ENCODE results near the gene AUTS2. TPM values are rescaled to one million over a fixed set of nuclear protein-coding genes. Genes with fewer than 3 reads are reported as not detected.

Gene AUTS2
- total RNA-seq, 1 experiment from 2014 or later, result 256 TPM

- no peak overlapping the region for H3K27ac ChIP-seq (ENCODE audit: insufficient read length, low read depth, low read length)
- H3K27ac Mint-ChIP-seq, result no peak overlapping the region
- no CpG with 5 or more reads among the region's 8 CpGs for WGBS (ENCODE audit: extremely low coverage, insufficient read length, low lambda C conversion rate)
Observed at GRCh38 chr7:70457883-70458680, 859.8 kb downstream of the AUTS2 start.

More at GRCh38 chr7:70457883-70458680, 859.8 kb downstream of the AUTS2 start:
- H3K79me1 ChIP-seq (ENCODE audit: insufficient read depth, low read depth, low read length, poor library complexity, severe bottlenecking), result no peaks in the 10 kb centered on the region
- no peaks in the 10 kb centered on the region for H3K27me3 Mint-ChIP-seq (ENCODE audit: low read depth)
- no peak overlapping the region for H2AFZ ChIP-seq (ENCODE audit: low read length)
- H3K27me3 ChIP-seq (ENCODE audit: insufficient read depth, low read length), result no peaks in the 10 kb centered on the region
- no peak overlapping the region for H3K18ac ChIP-seq (ENCODE audit: insufficient read length, low read depth, low read length)
- H3K9me3 ChIP-seq (ENCODE audit: control insufficient read depth, low read depth, low read length), result no peaks in the 10 kb centered on the region
- H3K4me3 Mint-ChIP-seq, result no peak overlapping the region; a peak in 1 of 5 replicates
- no peak overlapping the region for H4K5ac ChIP-seq (ENCODE audit: insufficient read length, low read depth, low read length)
- no peak overlapping the region for H3K4me2 ChIP-seq (ENCODE audit: insufficient read depth, insufficient read length, low read length)
- H4K20me1 ChIP-seq (ENCODE audit: control insufficient read depth, insufficient read depth, insufficient read length), result no peaks in the 10 kb centered on the region
- no peak overlapping the region for H3K14ac ChIP-seq (ENCODE audit: insufficient read depth, low read length)
- no peaks in the 10 kb centered on the region for H3K79me2 ChIP-seq (ENCODE audit: insufficient read depth, low read length)
- H3K36me3 Mint-ChIP-seq (ENCODE audit: insufficient read depth in 1 of 3, low read depth in 3 of 3), result no peaks in the 10 kb centered on the region
- DNase-seq, result no peak
- H2AK5ac ChIP-seq (ENCODE audit: insufficient read length, low read length), result no peak overlapping the region
- H3K23me2 ChIP-seq (ENCODE audit: insufficient read length, low read depth, low read length, poor library complexity, severe bottlenecking), result no peaks in the 10 kb centered on the region
- H3K23ac ChIP-seq (ENCODE audit: insufficient read length, low read depth, low read length), result no peak overlapping the region
- no peak overlapping the region for H3K4ac ChIP-seq (ENCODE audit: low read depth, low read length)
- H2BK120ac ChIP-seq (ENCODE audit: low read depth, low read length, poor library complexity, severe bottlenecking), result no peak overlapping the region
- H2BK12ac ChIP-seq (ENCODE audit: insufficient read length, low read depth, low read length), result no peak overlapping the region
- no peaks in the 10 kb centered on the region; a peak in 1 of 5 replicates for H3K9me3 Mint-ChIP-seq
- no peak overlapping the region for H2BK15ac ChIP-seq (ENCODE audit: low read depth, low read length)
- no peaks in the 10 kb centered on the region for H3K4me1 ChIP-seq (ENCODE audit: insufficient read depth, low read length)
- H4K8ac ChIP-seq (replicated peaks; ENCODE audit: insufficient read length, low read depth, low read length), result no peak overlapping the region
- H3T11ph ChIP-seq (ENCODE audit: low read length), result no peak overlapping the region
- no peak overlapping the region for H2BK5ac ChIP-seq (ENCODE audit: insufficient read length, low read length)
- peaks cover 21 to 22% of the 10 kb centered on the region in 2 experiments for H3K4me1 Mint-ChIP-seq
- H3K56ac ChIP-seq (ENCODE audit: insufficient read length, low read depth, low read length), result no peak overlapping the region
- no peak overlapping the region for H2BK20ac ChIP-seq (ENCODE audit: low read depth, low read length, poor library complexity, severe bottlenecking)
- H3K9ac ChIP-seq (ENCODE audit: extremely low read depth, insufficient read length, low read length), result no peak overlapping the region
- TF ChIP-seq CTCF (conservative IDR thresholded peaks at IDR 0.05), result no peak
- no peak overlapping the region for H4K91ac ChIP-seq (ENCODE audit: insufficient read length, low read depth, low read length)

Measured in H9 (cell line).